ENCODE results near the gene FLT1. TPM values are rescaled to one million over a fixed set of nuclear protein-coding genes. Genes with fewer than 3 reads are reported as not detected.

FLT1 gene
- total and polyA plus RNA-seq, 2 of the 13 experiments (the other 11 are each of a cell fraction or from before 2014, with no cell fraction given), result 0.02 TPM; not detected in 1

- Histone ChIP-seq H3K27me3 (ENCODE audit: control insufficient read depth in 1 of 2, insufficient read depth in 2 of 2, low read length in 2 of 2) (peaks cover 4 to 51% of the 10 kb centered on the region in 2 experiments), H4K20me1 (ENCODE audit: insufficient read depth, low read length) (no peaks in the 10 kb centered on the region), H3K4me2 (ENCODE audit: low read depth, low read length) (no peak overlapping the region), H3K79me2 (ENCODE audit: insufficient read depth, low read length) (no peaks in the 10 kb centered on the region), H3K9me3 (ENCODE audit: low read length) (no peaks in the 10 kb centered on the region), H2AFZ (ENCODE audit: low read length) (no peak overlapping the region), H3K27ac (ENCODE audit: extremely low read length, insufficient read depth, low read length) (no peak overlapping the region), H3K9ac (ENCODE audit: insufficient read depth, low read depth, low read length) (no peak overlapping the region), H3K4me3 (replicated peaks in 1 of 3; ENCODE audit: insufficient read depth in 1 of 3, low read depth in 2 of 3, low read length in 3 of 3) (no peak overlapping the region), H3K36me3 (replicated peaks in 1 of 2; ENCODE audit: control insufficient read depth in 1 of 2, insufficient read depth in 2 of 2, low read length in 2 of 2) (no peaks in the 10 kb centered on the region), H3K4me1 (ENCODE audit: insufficient read depth, low read length) (peaks cover 14% of the 10 kb centered on the region)
- CTCF ChIA-PET (ENCODE audit: low intra/inter-chr PET ratio, low total read pairs), result no interaction called here
- BruUV-seq (replicated peaks), result no TSS peak
- ATAC-seq (no peak), FAIRE-seq (no peak), DNase-seq (ENCODE audit: low spot score) (no peak)
- in situ Hi-C loops (cut with HindIII; ENCODE audit: extremely low pct_ligation_motif_present, low pct_unique_long_range_greater_than_20kb) (no loop called here), intact Hi-C loops (cut with micrococcal nuclease; ENCODE audit: unreplicated experiment) (no loop called here)
- WGBS (ENCODE audit: low lambda C conversion rate), result 42% methylated on average over 3 of the region's 3 CpGs
- POLR2A ChIA-PET, result no interaction called here
- TF ChIP-seq NR2F6 (IDR thresholded peaks at IDR 0.05) (no peak; the same call in 1 of the 2 replicates), NR2F6 (CRISPR knock-in tag; IDR thresholded peaks at IDR 0.05) (peak; percentile 48; the same call in 1 of the 2 replicates), ZNF629 (CRISPR knock-in tag; conservative IDR thresholded peaks at IDR 0.05) (no peak), ZSCAN29 (CRISPR knock-in tag; conservative IDR thresholded peaks at IDR 0.05) (no peak), STAG1 (CRISPR knock-in tag; IDR thresholded peaks at IDR 0.05) (0 out of 2 replicates have a peak, but pooled peaks have one; percentile 7), ZNF121 (CRISPR knock-in tag; IDR thresholded peaks at IDR 0.05) (no peak)
These were observed 33.9 kb upstream of the FLT1 start for GRCh38 chr13:28528848-28529247.

- Histone ChIP-seq H3K9me3 (ENCODE audit: low read length) (no peaks in the 10 kb centered on the region), H2AFZ (ENCODE audit: low read length) (no peak overlapping the region), H3K4me1 (ENCODE audit: insufficient read depth, low read length) (peaks cover 14% of the 10 kb centered on the region), H3K4me3 (replicated peaks in 1 of 3; ENCODE audit: insufficient read depth in 1 of 3, low read depth in 2 of 3, low read length in 3 of 3) (no peak overlapping the region), H3K9ac (ENCODE audit: insufficient read depth, low read depth, low read length) (no peak overlapping the region), H3K4me2 (ENCODE audit: low read depth, low read length) (no peak overlapping the region), H3K27ac (ENCODE audit: extremely low read length, insufficient read depth, low read length) (no peak overlapping the region), H3K79me2 (ENCODE audit: insufficient read depth, low read length) (no peaks in the 10 kb centered on the region), H4K20me1 (ENCODE audit: insufficient read depth, low read length) (no peaks in the 10 kb centered on the region), H3K27me3 (ENCODE audit: control insufficient read depth in 1 of 2, insufficient read depth in 2 of 2, low read length in 2 of 2) (peaks cover 4 to 47% of the 10 kb centered on the region in 2 experiments), H3K36me3 (replicated peaks in 1 of 2; ENCODE audit: control insufficient read depth in 1 of 2, insufficient read depth in 2 of 2, low read length in 2 of 2) (no peaks in the 10 kb centered on the region)
- in situ Hi-C loops (cut with HindIII; ENCODE audit: extremely low pct_ligation_motif_present, low pct_unique_long_range_greater_than_20kb) (no loop called here), intact Hi-C loops (cut with micrococcal nuclease; ENCODE audit: unreplicated experiment) (no loop called here)
- DNase-seq (ENCODE audit: low spot score), result no peak
- TF ChIP-seq ZNF263 (CRISPR knock-in tag; IDR thresholded peaks at IDR 0.05), result no peak
- TF ChIP-seq CERS6 (CRISPR knock-in tag; IDR thresholded peaks at IDR 0.05), result no peak
- no peak for TF ChIP-seq YEATS4 (CRISPR knock-in tag; IDR thresholded peaks at IDR 0.05; ENCODE audit: borderline replicate concordance)
- TF ChIP-seq ZNF33A (CRISPR knock-in tag; IDR thresholded peaks at IDR 0.05; ENCODE audit: borderline replicate concordance), result no peak
- TF ChIP-seq ATM (IDR thresholded peaks at IDR 0.05; ENCODE audit: borderline replicate concordance), result no peak
- TF ChIP-seq, protein P1, sequence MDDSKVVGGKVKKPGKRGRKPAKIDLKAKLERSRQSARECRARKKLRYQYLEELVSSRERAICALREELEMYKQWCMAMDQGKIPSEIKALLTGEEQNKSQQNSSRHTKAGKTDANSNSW (CRISPR knock-in tag; IDR thresholded peaks at IDR 0.05; ENCODE audit: borderline replicate concordance), result no peak
- TF ChIP-seq GATAD1 (CRISPR knock-in tag; IDR thresholded peaks at IDR 0.05), result no peak
- TF ChIP-seq ZNF652 (CRISPR knock-in tag; IDR thresholded peaks at IDR 0.05; ENCODE audit: borderline replicate concordance, low read depth), result no peak
- TF ChIP-seq FOXC1 (CRISPR knock-in tag; IDR thresholded peaks at IDR 0.05; ENCODE audit: borderline replicate concordance), result no peak
- no peak for TF ChIP-seq RAD51 (IDR thresholded peaks at IDR 0.05; ENCODE audit: borderline replicate concordance)
- TF ChIP-seq ZBTB20 (CRISPR knock-in tag; IDR thresholded peaks at IDR 0.05; ENCODE audit: borderline replicate concordance, low read depth), result no peak
- no peak for TF ChIP-seq ARHGAP35 (CRISPR knock-in tag; IDR thresholded peaks at IDR 0.05; ENCODE audit: borderline replicate concordance)
- no peak for TF ChIP-seq RNF2 (conservative IDR thresholded peaks at IDR 0.05; ENCODE audit: low read depth)
- CTCF ChIA-PET (ENCODE audit: low intra/inter-chr PET ratio, low total read pairs), result no interaction called here
- no TSS peak for BruUV-seq (replicated peaks)
- POLR2A ChIA-PET, result no interaction called here
- ATAC-seq, result no peak
- FAIRE-seq, result no peak
- 11% methylated on average over 3 of the region's 3 CpGs for WGBS (ENCODE audit: low lambda C conversion rate)
These were observed 33.5 kb upstream of the FLT1 start for GRCh38 chr13:28528388-28528787.
